DOHH2 (cell line): ENCODE results near the gene THRB.

Experiments
- H3F3A ChIP-seq: fragments of 200-600 bp; sonication (generic), shearing (Covaris generic); 2 replicates; pipeline ENCODE4 v1.6.0; 2016; ENCODE audit warnings: antibody characterized with exemption, mild to moderate bottlenecking; ENCODE audit not compliant: control insufficient read depth, insufficient read depth
- H3K27ac ChIP-seq: fragments of 200-600 bp; sonication (generic); 2 replicates; pipeline ENCODE4 v1.5.1; 2014; ENCODE audit warnings: low read depth, mild to moderate bottlenecking, low read length, moderate library complexity
- H3K27me3 ChIP-seq: fragments of 200-600 bp; sonication (generic); 2 replicates; pipeline ENCODE4 v1.6.1; 2014; ENCODE audit warnings: mild to moderate bottlenecking, low read length, mixed read lengths; ENCODE audit not compliant: control insufficient read depth
- H3K36me3 ChIP-seq: fragments of 200-600 bp; sonication (generic); 2 replicates; pipeline ENCODE4 v1.6.1; 2014; ENCODE audit warnings: mild to moderate bottlenecking, low read length, moderate library complexity, mixed read lengths; ENCODE audit not compliant: control insufficient read depth
- H3K4me1 ChIP-seq: fragments of 200-600 bp; sonication (generic); 2 replicates; pipeline ENCODE4 v1.6.1; 2014; ENCODE audit warnings: mild to moderate bottlenecking, low read length, mixed read lengths; ENCODE audit not compliant: control insufficient read depth
- H3K4me2 ChIP-seq: fragments of 200-600 bp; sonication (generic); 2 replicates; pipeline ENCODE4 v1.6.0; 2014; ENCODE audit warnings: mild to moderate bottlenecking, low read length, moderate library complexity
- H3K4me3 ChIP-seq: fragments of 200-600 bp; sonication (generic); 2 replicates; pipeline ENCODE4 v1.5.1; 2014; ENCODE audit warnings: mild to moderate bottlenecking, low read length, mixed read lengths
- H3K79me2 ChIP-seq: fragments of 200-600 bp; sonication (generic); 2 replicates; pipeline ENCODE4 v1.6.1; 2014; ENCODE audit warnings: mild to moderate bottlenecking, low read length, mixed read lengths; ENCODE audit not compliant: control insufficient read depth
- H3K9me2 ChIP-seq: fragments of 200-600 bp; sonication (generic); replicated peaks from 2 replicates; pipeline ENCODE4 v1.6.1; 2014; ENCODE audit warnings: mild to moderate bottlenecking, low read length, mixed read lengths; ENCODE audit not compliant: control insufficient read depth
- H3K9me3 ChIP-seq: fragments of 200-600 bp; sonication (generic); 2 replicates; pipeline ENCODE4 v1.6.1; 2014; ENCODE audit warnings: antibody characterized with exemption, low read length, mixed read lengths; ENCODE audit not compliant: control insufficient read depth, insufficient read depth
- H4K20me1 ChIP-seq: fragments of 200-600 bp; sonication (generic); 2 replicates; pipeline ENCODE4 v1.6.0; 2014; ENCODE audit warnings: low read depth, mild to moderate bottlenecking, antibody characterized with exemption, low read length, moderate library complexity; ENCODE audit not compliant: control insufficient read depth, insufficient read depth
- CTCF ChIP-seq: fragments of 200-600 bp; sonication (generic); IDR thresholded peaks from one replicate; pipeline ENCODE4 v1.5.1; 2014; ENCODE audit warnings: antibody characterized with exemption, mild to moderate bottlenecking, low read depth, low read length; ENCODE audit not compliant: poor library complexity, severe bottlenecking
- EZH2phosphoT487 ChIP-seq: fragments of 200-600 bp; sonication (generic); IDR thresholded peaks from 2 replicates; pipeline ENCODE4 v1.6.1; 2017; ENCODE audit warnings: borderline replicate concordance, mild to moderate bottlenecking, antibody characterized with exemption, low read length, moderate library complexity, mixed read lengths

THRB gene

GRCh38 chr3:24264748-24265158 lies 229.9 kb downstream of the THRB start:
- no peak overlapping the region for H3K27ac ChIP-seq
- H3K79me2 ChIP-seq = no peaks in the 10 kb centered on the region
- no peaks in the 10 kb centered on the region for H3K9me2 ChIP-seq
- TF ChIP-seq CTCF (peak; percentile 86), EZH2phosphoT487 (no peak)
- H3K4me2 ChIP-seq = no peak overlapping the region
- no peak overlapping the region for H3K4me3 ChIP-seq
- H3K36me3 ChIP-seq = no peaks in the 10 kb centered on the region
- H3K27me3 ChIP-seq = no peaks in the 10 kb centered on the region
- no peaks in the 10 kb centered on the region for H3K9me3 ChIP-seq
- no peaks in the 10 kb centered on the region for H4K20me1 ChIP-seq
- no peaks in the 10 kb centered on the region for H3K4me1 ChIP-seq
- no peaks in the 10 kb centered on the region for H3F3A ChIP-seq

GRCh38 chr3:24264011-24264410 lies 230.6 kb downstream of the THRB start:
- Histone ChIP-seq H3F3A (no peaks in the 10 kb centered on the region), H3K4me1 (no peaks in the 10 kb centered on the region), H3K27ac (no peak overlapping the region), H3K9me3 (no peaks in the 10 kb centered on the region), H4K20me1 (no peaks in the 10 kb centered on the region), H3K36me3 (no peaks in the 10 kb centered on the region), H3K4me3 (no peak overlapping the region), H3K9me2 (no peaks in the 10 kb centered on the region), H3K79me2 (no peaks in the 10 kb centered on the region), H3K4me2 (no peak overlapping the region), H3K27me3 (no peaks in the 10 kb centered on the region)
- TF ChIP-seq EZH2phosphoT487 (no peak), CTCF (no peak)

- Histone ChIP-seq H3K27ac (no peak overlapping the region), H3K4me1 (no peaks in the 10 kb centered on the region), H3K27me3 (no peaks in the 10 kb centered on the region), H3K9me2 (no peaks in the 10 kb centered on the region), H3K9me3 (no peaks in the 10 kb centered on the region), H3K79me2 (no peaks in the 10 kb centered on the region), H4K20me1 (no peaks in the 10 kb centered on the region), H3K36me3 (no peaks in the 10 kb centered on the region), H3K4me2 (no peak overlapping the region), H3K4me3 (no peak overlapping the region), H3F3A (no peaks in the 10 kb centered on the region)
- TF ChIP-seq EZH2phosphoT487 (no peak), CTCF (no peak)
These were observed 231.5 kb downstream of the THRB start for GRCh38 chr3:24263069-24263668.
